H1 (cell line): ENCODE data around the gene TAMM41. TPM values are rescaled to one million over a fixed set of nuclear protein-coding genes. Genes with fewer than 3 reads are reported as not detected.

Experiments
- GTF2F1 ChIP-seq: IDR thresholded peaks from 2 replicates; pipeline ENCODE4 v1.6.1; 2012; ENCODE audit warnings: low read depth, low read length, improper control_type of control experiment, borderline replicate concordance
- MAFK ChIP-seq: IDR thresholded peaks from 2 replicates; pipeline ENCODE4 v1.6.1; 2012; ENCODE audit warnings: low read depth, mild to moderate bottlenecking, improper control_type of control experiment, low read length
- polyA plus RNA-seq, 7 experiments: library from polyadenylated mRNA; depleted of rRNA in 3 of 7; stranded (reverse) in 5 of 7; unstranded in 2 of 7; fragments of >200 nt in 5 of 7; fragments of 200-250 nt in 2 of 7; gene quantifications; 1 replicate in 5 of 7; 2 replicates in 1 of 7; 4 replicates in 1 of 7; pipeline versions ENCODE4 v1.2.1 to v1.2.3, GENCODE V29; 2011 to 2013; ENCODE audit warnings: missing spikeins in 2 of 7, mixed read lengths in 2 of 7
- total RNA-seq: library from RNA; stranded (reverse); fragmentation: NEBNext Ultra II Directional; extraction: Animal tissue kit (Norgen Biotek cat#: 25700); gene quantifications from 2 replicates; pipeline ENCODE4 v1.2.1, GENCODE V29; 2021

Gene TAMM41
- total and polyA plus RNA-seq, 2 of the 8 experiments (the other 6 are each of a cell fraction or from before 2014, with no cell fraction given), result 16.9 to 22.5 TPM

- no peak for TF ChIP-seq GTF2F1
- TF ChIP-seq MAFK, result no peak
Measured at GRCh38 chr3:11853450-11853849, 6.8 kb upstream of the TAMM41 start (continued).
